Panc1 (cell line): ENCODE measurements around the gene MMP28. TPM values are rescaled to one million over a fixed set of nuclear protein-coding genes. Genes with fewer than 3 reads are reported as not detected.

ENCODE experiments used
- ATAC-seq: fragments of 200-7000 bp; cut with Tn5 transposase; 2 replicates; pipeline ENCODE4 v1.9.1; 2020; ENCODE audit warnings: mild to moderate bottlenecking, moderate library complexity
- BruUV-seq: library from RNA; stranded (reverse); fragments of 400-500 nt; replicated peaks from 2 replicates; lab custom pipeline; 2021; lab: Mats Ljungman, UMichigan
- CTCF ChIA-PET: fragments of 300-600 bp; sonication (Branson Sonifier 250); formaldehyde crosslinking; loops from one replicate; lab custom pipeline; 2022; ENCODE audit warnings: antibody characterized with exemption; lab: Charles Lee
- POLR2A ChIA-PET: fragments of 300-600 bp; sonication (Branson Sonifier 250); formaldehyde crosslinking; loops from one replicate; lab custom pipeline; 2022; ENCODE audit warnings: antibody characterized with exemption; lab: Charles Lee
- DNase-seq: peaks from one replicate; pipeline ENCODE4 v3.0.0-alpha.2; 2010; ENCODE audit warnings: low read depth, low spot score
- H3K27ac ChIP-seq: 2 replicates; pipeline ENCODE4 v1.5.1; 2011; ENCODE audit warnings: mild to moderate bottlenecking, low read length, inconsistent platforms
- H3K27me3 ChIP-seq: fragments of 200-500 bp; sonication (Bioruptor generic); 2 replicates; pipeline ENCODE4 v1.6.0; 2014; ENCODE audit warnings: low read length, inconsistent platforms; ENCODE audit not compliant: control insufficient read depth, insufficient read depth
- H3K36me3 ChIP-seq: fragments of 200-500 bp; sonication (Bioruptor generic); 2 replicates; pipeline ENCODE4 v1.5.1; 2014; ENCODE audit warnings: inconsistent platforms, mild to moderate bottlenecking, low read length, moderate library complexity; ENCODE audit not compliant: control insufficient read depth, insufficient read depth
- H3K4me1 ChIP-seq: 2 replicates; pipeline ENCODE4 v1.5.1; 2011; ENCODE audit warnings: inconsistent platforms, mild to moderate bottlenecking, low read length, moderate library complexity; ENCODE audit not compliant: control insufficient read depth, insufficient read depth
- H3K4me3 ChIP-seq, 2 experiments: 2 replicates each; pipeline ENCODE4 v1.5.1; 2011 to 2012; ENCODE audit warnings: low read depth in 2 of 2, low read length in 2 of 2, mild to moderate bottlenecking in 2 of 2, inconsistent platforms in 1 of 2, moderate library complexity in 1 of 2
- H3K9me3 ChIP-seq: fragments of 200-500 bp; sonication (Bioruptor generic); 2 replicates; pipeline ENCODE4 v1.5.1; 2014; ENCODE audit warnings: low read depth, mild to moderate bottlenecking, inconsistent platforms, low read length, moderate library complexity; ENCODE audit not compliant: control insufficient read depth, insufficient read depth
- CTCF ChIP-seq: fragments of 450-650 bp; IDR thresholded peaks from 2 replicates; pipeline ENCODE4 v1.5.1; 2017; ENCODE audit warnings: mild to moderate bottlenecking
- POLR2AphosphoS5 ChIP-seq: IDR thresholded peaks from 2 replicates; pipeline ENCODE4 v1.6.1; 2012; ENCODE audit warnings: mild to moderate bottlenecking, low read depth, low read length, moderate library complexity
- SIN3A ChIP-seq: IDR thresholded peaks from 2 replicates; pipeline ENCODE4 v1.6.1; 2012; ENCODE audit warnings: low read depth, mild to moderate bottlenecking, low read length, moderate library complexity, borderline replicate concordance; ENCODE audit not compliant: insufficient read depth
- TCF7L2 ChIP-seq: IDR thresholded peaks from 2 replicates; pipeline ENCODE4 v1.6.1; 2011; ENCODE audit warnings: mild to moderate bottlenecking, low read depth, low read length, inconsistent platforms
- in situ Hi-C: cut with HindIII; loops from 2 replicates; pipeline ENCODE4 v1.10.0; 2016; ENCODE audit warnings: low sequenced_read_pairs, low pct_unique_long_range_greater_than_20kb
- intact Hi-C: fragments of 100-400 bp; cut with micrococcal nuclease; formaldehyde crosslinking; loops from one replicate; pipeline ENCODE4 v1.10.0; 2022; ENCODE audit not compliant: unreplicated experiment
- total RNA-seq: library from RNA; stranded (reverse); gene quantifications from one replicate; pipeline ENCODE4 v1.2.1, GENCODE V29; 2021; ENCODE audit not compliant: unreplicated experiment
- TF ChIP-seq, protein P1 (sequence below), 2 experiments: IDR thresholded peaks; 2 replicates each; pipeline ENCODE4 v1.6.1; 2011 to 2012; ENCODE audit warnings: low read depth in 2 of 2, control low read depth in 1 of 2, low read length in 1 of 2, mild to moderate bottlenecking in 1 of 2, moderate library complexity in 1 of 2; ENCODE audit not compliant: insufficient read depth in 1 of 2

The MMP28 gene
- total RNA-seq, 1 experiment from 2014 or later, result 1.6 TPM

- no peak for ATAC-seq
- Histone ChIP-seq H3K27ac (no peak overlapping the region), H3K4me1 (no peaks in the 10 kb centered on the region), H3K27me3 (peaks cover 2% of the 10 kb centered on the region; the same call in 1 of the 2 replicates), H3K36me3 (no peaks in the 10 kb centered on the region), H3K9me3 (no peaks in the 10 kb centered on the region), H3K4me3 (no peak overlapping the region)
- ChIA-PET CTCF (interaction anchor here (0.5 kb wide), 1 partner anchor 119 kb away, joined by 3 read pairs; no protein-coding TSS in a partner anchor), POLR2A (no interaction called here)
- in situ Hi-C loops, result no loop called here
- no peak for DNase-seq
- intact Hi-C loops, result no loop called here
- no peak for TF ChIP-seq CTCF
- no TSS peak for BruUV-seq
Measured at GRCh38 chr17:35801583-35802224, 6.3 kb upstream of the MMP28 start.

DNA sequence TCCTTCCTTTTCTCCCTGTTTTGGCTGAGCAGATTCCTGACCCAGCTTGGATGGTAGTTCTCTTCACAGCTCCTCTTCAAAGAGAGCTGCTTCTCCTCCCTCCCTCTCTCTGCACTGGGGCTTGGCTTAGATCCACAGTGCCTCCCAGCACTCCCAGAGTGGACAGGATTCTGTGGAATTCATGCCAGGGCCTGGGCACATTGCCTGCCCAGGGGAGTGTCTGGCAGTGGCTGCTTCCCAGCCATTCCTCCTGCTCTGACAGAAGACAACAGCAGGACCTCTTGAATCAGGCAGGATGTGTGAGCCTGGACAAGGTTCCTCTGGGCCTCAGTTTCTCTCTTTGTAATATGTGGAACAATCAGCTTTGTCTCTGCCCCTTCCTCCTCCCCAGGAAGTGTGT is 4.5 kb upstream of the MMP28 start:
- peaks cover 12% of the 10 kb centered on the region for H3K27me3 ChIP-seq
- ChIA-PET CTCF (interaction anchor here (1.0 to 2.3 kb wide), 2 partner anchors 15 to 36 kb away, joined by 3 to 7 read pairs; no protein-coding TSS in a partner anchor), POLR2A (no interaction called here)
- peaks cover 5% of the 10 kb centered on the region; the same call in 1 of the 2 replicates for H3K4me1 ChIP-seq
- in situ Hi-C loops (no loop called here), intact Hi-C loops (no loop called here)
- H3K4me3 ChIP-seq, result no peak overlapping the region
- ATAC-seq (no peak), DNase-seq (no peak)
- TF ChIP-seq, protein P1, sequence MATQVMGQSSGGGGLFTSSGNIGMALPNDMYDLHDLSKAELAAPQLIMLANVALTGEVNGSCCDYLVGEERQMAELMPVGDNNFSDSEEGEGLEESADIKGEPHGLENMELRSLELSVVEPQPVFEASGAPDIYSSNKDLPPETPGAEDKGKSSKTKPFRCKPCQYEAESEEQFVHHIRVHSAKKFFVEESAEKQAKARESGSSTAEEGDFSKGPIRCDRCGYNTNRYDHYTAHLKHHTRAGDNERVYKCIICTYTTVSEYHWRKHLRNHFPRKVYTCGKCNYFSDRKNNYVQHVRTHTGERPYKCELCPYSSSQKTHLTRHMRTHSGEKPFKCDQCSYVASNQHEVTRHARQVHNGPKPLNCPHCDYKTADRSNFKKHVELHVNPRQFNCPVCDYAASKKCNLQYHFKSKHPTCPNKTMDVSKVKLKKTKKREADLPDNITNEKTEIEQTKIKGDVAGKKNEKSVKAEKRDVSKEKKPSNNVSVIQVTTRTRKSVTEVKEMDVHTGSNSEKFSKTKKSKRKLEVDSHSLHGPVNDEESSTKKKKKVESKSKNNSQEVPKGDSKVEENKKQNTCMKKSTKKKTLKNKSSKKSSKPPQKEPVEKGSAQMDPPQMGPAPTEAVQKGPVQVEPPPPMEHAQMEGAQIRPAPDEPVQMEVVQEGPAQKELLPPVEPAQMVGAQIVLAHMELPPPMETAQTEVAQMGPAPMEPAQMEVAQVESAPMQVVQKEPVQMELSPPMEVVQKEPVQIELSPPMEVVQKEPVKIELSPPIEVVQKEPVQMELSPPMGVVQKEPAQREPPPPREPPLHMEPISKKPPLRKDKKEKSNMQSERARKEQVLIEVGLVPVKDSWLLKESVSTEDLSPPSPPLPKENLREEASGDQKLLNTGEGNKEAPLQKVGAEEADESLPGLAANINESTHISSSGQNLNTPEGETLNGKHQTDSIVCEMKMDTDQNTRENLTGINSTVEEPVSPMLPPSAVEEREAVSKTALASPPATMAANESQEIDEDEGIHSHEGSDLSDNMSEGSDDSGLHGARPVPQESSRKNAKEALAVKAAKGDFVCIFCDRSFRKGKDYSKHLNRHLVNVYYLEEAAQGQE (IDR thresholded peaks at IDR 0.05; ENCODE audit: insufficient read depth in 1 of 2, low read depth in 2 of 2, low read length in 1 of 2), result no peak
- TF ChIP-seq CTCF (no peak), SIN3A (no peak), POLR2AphosphoS5 (no peak), TCF7L2 (no peak)
- no peak overlapping the region for H3K27ac ChIP-seq
- no peaks in the 10 kb centered on the region for H3K9me3 ChIP-seq
- no peaks in the 10 kb centered on the region for H3K36me3 ChIP-seq
- no TSS peak for BruUV-seq
